HG03045 (cell line): Measurements from ENCODE around the gene LARGE2.
A peak's percentile ranks its signal among the peaks of the same experiment; 100 is the strongest.

Experiments
- ATAC-seq: cut with Tn5 transposase; IDR thresholded peaks from one replicate; pipeline ENCODE4 v1.9.1; 2021; ENCODE audit warnings: mild to moderate bottlenecking, moderate library complexity; ENCODE audit not compliant: unreplicated experiment

The LARGE2 gene

GRCh38 chr11:45928535-45929215 lies 6.2 kb downstream of the LARGE2 start:
- no peak for ATAC-seq

DNA sequence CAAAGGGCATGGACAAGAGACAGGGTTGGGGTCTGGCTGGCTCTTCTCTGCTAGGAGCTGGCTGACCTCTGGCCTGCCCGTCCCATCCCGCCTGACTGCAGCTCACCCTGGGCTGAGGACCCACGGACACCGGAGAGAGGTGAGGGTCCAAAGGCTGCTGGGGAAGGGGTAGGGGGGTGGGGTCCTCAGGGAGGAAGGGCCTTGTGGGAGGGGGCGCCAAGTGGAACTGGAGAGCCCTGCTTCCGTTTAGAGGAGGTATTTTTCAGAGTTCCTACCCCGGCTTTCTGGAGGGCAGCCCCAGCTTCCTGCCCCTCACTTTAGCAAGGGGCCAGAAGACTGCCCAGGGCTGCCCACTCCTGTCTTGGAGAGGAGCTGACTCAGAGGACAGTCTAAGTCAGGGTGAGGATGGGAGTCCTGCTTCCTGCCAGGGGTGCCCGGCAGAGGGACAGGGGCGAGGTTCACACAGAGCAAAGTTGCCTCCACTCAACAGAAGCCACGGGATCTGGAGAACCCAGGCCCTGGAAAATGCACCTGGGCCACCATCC lies 7.1 kb downstream of the LARGE2 start:
- ATAC-seq, result peak; percentile 16

DNA sequence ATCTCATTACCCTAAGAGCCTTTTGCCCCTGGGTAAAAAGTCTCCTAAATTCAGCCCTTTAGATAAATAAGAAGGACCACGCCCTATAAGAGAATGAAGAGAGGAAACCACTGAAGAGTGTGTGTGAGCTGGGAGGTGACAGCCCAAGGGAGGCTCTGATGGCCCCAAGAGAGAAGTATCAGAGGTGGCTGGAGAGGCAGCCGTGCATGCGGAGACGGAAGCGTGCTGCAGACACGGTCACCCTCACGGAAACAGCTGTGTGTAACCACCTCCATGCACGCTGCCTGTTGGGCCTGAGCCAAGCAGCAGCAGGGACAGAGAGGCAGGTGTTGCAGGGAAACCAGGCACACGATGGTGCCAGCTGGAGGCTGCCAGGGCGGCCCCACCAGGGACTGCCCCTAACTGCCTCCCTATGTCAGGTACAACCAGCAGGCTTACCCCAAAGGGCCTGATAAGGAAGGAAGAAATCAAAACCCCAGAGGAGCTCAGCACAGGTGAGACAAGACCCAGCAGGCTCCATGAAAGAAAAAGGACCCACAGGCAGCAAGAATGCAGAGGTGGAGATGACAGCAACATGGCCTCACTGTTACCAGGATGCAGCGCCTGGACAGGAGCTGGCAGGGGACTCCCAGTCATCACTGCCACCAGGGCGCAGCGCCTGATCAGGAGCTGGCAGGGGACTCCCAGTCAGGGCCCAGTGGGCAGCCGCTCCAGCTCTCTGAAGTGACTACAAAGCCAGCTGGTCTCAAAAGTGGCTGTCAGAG lies 7.8 kb downstream of the LARGE2 start:
- ATAC-seq, result peak; percentile 87

DNA sequence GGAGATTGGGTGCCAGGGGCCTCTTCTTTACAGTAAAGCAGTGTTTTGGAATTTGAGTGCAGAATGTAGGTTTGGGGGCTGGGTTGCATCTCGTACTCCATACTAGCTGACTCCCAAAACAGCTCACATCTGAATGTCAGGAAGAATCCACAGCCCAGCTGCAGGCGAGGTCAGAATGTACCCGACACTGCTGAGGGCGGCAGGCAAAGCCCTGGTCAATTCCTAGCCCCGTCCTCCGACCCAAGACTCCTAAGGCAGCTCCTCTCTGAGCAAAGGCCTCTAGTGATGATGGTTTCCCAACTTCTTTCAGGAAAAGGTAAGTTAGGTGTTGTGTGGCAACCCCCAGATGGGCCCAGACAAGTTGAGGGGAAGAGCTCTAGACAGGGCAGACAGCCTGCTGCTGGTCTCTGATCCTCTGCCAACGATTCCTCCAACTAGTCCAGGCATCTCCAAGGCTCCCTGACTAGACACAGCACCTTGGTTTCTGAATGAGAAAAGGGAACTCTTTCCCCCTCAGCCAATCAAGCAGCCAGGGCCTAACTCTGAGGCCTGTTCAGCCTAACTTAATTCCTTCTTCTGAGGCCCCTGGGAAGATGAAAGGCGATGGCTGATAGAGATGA lies 8.6 kb downstream of the LARGE2 start:
- no peak for ATAC-seq

DNA sequence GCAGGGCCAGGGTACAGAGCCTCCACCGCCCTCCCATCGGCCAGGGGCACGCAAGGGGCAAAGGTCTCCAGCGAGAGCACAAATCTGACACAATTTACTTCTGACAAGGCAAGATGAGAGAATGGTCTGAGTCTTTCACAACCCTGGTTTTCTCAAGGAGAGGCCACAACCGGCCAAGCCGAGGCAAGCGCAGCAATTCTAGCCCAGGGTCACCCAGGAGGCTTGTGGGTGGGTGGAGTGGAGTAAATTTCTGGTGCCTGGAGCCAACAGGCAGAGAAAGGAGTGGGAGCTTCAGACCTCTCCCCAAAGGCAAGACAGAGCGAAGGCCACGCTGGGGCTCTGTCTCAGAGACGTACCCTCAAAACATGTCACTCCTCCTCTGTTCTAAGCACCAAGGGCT lies 9.3 kb downstream of the LARGE2 start:
- no peak for ATAC-seq

- ATAC-seq, result no peak
These were observed 9.8 kb downstream of the LARGE2 start for GRCh38 chr11:45932217-45932616.

DNA sequence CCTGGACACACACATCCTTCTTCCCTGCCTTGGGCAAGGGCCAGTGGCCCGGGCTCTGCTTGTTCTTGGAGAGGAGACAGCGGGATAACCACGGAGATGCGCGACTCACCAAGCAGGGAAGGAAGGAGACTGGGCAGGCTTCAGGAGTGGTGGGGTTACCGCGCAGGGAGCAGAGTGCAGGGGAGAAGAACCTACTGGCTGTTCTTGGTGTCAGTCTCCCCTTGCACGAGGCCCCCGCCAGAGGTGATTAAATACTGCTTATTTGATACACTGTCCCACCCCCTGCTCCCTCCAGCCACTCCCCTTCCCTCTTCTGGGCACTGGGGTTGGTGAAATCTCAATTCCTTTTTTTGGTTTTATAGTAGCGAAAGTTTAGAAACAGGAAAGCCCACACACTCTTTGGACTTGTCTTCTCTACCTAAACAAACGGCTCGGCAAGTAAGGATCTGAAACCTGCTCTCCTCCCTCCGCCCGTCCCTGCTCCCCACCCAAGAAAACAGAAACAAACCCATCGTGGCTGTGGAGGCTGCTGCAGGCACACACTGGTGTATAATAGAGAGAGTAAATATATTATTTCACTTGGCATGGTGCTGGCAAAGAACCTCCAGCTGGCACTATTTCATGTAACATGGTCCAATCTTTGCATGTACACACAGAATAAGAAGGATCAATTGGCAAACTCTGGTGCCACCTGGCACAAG lies 10.8 kb downstream of the LARGE2 start:
- ATAC-seq, result peak; percentile 33

GRCh38 chr11:45933846-45934579 lies 11.6 kb downstream of the LARGE2 start:
- ATAC-seq, result no peak

DNA sequence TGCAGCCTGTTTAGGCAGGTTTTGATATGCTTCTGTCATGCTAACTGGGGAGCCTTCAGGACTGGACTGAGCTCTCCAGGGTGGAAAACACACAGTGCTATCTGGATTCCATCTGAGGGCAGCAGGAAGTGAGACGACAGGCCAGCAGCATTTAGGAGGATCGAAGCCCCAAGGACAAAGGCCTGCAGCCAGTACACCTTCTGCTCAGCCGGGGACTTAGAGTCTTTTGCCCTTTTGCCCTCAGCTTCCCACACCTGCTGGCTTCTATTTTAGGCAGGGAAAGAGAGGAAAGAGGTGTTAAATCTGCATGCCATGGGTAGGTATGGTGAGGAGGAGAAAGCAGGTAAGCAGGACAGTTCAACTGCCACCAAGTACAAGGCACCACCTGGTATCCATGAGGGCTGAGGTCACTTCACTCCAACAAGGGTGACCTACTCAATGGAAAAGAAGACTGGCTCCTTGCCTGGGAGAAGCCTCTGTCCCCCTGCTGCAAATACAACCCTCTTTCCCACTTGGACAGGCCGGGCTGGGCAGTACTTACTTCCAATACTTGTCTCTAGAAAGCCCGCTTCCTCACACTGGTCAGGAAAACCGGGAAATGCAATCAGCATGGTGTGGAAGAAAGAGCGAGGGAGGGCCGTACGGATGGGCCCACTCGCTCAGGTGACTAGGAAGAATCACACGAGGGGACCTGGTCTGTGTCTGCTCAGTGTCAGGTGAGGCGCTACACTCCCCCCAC lies 12.3 kb downstream of the LARGE2 start:
- ATAC-seq, result no peak

- ATAC-seq, result no peak
These were observed 13.1 kb downstream of the LARGE2 start for GRCh38 chr11:45935349-45936064.

DNA sequence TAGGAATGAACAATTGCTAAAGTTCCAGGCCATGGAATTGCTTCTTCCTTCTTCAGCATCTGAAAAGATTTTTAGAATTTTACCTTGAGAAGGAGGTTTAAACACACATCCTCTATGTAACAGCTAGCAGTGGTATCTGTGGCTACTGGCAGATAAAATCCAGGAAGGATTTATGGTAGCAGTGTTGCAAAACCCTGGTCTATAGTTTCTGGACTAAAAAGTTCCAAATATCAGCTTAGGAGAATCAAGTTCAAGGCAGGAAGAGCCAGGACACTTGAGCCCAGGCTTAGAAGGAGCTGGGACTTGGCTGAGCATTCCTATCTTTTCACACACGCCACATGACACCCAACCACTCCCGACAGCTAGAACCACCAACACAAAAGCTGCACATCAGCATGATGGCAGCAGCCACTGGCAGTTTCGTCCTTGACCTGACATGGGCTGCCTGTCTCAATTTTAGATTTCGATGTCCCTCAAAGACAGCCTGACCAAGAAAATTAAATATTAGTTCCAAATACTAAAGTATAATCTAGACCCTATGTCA lies 14.1 kb downstream of the LARGE2 start:
- ATAC-seq, result no peak

DNA sequence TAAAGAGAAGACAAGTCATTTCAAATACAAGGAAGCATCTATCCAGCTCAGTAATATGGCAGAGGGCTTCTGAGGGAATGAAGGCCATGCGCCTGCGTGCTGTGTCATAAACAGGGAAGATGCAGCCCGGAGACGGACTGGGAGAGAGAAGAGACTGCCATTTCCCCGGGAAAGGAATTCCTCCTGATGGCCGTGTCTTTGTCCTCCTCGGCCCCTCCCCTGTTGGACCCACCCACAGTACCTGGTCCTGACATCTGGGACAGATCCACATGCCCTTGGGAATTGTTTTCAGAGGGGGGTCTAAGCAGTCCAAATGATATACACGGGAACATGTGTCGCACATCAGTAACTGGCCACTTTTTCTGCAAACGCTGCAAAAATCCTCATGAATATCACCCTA lies 15.5 kb downstream of the LARGE2 start:
- no peak for ATAC-seq

- ATAC-seq, result no peak
These were observed 17.4 kb downstream of the LARGE2 start for GRCh38 chr11:45939836-45940235.

GRCh38 chr11:45941285-45941684 lies 18.8 kb downstream of the LARGE2 start:
- no peak for ATAC-seq

DNA sequence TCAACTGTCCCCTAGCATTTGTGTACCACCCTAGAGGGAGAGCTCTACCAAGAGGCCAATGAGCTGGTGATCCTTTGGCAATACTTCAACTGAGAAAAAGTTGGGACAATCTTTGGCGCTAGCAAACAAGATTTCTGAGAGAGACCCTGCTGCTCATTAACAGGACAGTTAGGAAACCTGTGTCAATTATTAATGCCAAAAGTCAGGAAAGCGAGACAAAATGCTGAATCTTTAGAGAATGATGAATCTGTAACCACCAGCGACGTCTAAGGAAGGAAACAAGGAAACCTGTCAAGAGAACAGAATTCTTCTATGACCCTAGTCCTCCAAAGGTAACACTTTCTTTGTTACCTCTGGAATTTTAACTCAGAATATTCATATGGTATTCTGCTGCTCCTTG lies 19.9 kb downstream of the LARGE2 start:
- ATAC-seq, result no peak

GRCh38 chr11:45945397-45945999 lies 23.0 kb downstream of the LARGE2 start:
- no peak for ATAC-seq

GRCh38 chr11:45947885-45948284 lies 25.4 kb downstream of the LARGE2 start:
- ATAC-seq, result no peak

DNA sequence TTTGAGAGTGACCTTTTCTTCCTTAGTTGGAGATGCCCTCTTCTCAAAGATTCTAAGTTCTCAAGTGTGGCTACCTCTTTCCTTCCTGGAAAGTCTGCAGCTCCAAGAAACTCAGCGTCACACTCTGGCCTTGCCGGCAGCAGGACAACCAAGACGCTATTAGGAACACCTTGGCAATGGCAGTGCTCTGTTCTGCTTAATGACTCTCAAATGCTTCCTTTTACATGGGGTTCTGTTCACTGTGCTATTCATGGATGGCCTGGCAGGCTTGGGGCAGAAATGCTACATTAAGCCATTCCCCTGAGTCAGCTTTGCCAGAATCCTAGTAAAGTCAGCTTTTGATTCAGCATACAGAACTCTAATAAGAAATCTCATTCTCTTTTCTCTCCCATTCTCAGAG lies 25.9 kb downstream of the LARGE2 start:
- ATAC-seq, result no peak
